NCI-H510A (cell line): ENCODE measurements around the gene E2F7.
A peak's percentile ranks its signal among the peaks of the same experiment; 100 is the strongest.
"Not testable (repeated sequence)": the region's sequence is repeated elsewhere in the genome, so short reads cannot be mapped to it uniquely, and the experiment has no call there.

Experiments used
- DNase-seq: peaks from one replicate; lab custom pipeline; 2025; lab: John Stamatoyannopoulos, UW

Gene E2F7, protein sequence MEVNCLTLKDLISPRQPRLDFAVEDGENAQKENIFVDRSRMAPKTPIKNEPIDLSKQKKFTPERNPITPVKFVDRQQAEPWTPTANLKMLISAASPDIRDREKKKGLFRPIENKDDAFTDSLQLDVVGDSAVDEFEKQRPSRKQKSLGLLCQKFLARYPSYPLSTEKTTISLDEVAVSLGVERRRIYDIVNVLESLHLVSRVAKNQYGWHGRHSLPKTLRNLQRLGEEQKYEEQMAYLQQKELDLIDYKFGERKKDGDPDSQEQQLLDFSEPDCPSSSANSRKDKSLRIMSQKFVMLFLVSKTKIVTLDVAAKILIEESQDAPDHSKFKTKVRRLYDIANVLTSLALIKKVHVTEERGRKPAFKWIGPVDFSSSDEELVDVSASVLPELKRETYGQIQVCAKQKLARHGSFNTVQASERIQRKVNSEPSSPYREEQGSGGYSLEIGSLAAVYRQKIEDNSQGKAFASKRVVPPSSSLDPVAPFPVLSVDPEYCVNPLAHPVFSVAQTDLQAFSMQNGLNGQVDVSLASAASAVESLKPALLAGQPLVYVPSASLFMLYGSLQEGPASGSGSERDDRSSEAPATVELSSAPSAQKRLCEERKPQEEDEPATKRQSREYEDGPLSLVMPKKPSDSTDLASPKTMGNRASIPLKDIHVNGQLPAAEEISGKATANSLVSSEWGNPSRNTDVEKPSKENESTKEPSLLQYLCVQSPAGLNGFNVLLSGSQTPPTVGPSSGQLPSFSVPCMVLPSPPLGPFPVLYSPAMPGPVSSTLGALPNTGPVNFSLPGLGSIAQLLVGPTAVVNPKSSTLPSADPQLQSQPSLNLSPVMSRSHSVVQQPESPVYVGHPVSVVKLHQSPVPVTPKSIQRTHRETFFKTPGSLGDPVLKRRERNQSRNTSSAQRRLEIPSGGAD

DNA sequence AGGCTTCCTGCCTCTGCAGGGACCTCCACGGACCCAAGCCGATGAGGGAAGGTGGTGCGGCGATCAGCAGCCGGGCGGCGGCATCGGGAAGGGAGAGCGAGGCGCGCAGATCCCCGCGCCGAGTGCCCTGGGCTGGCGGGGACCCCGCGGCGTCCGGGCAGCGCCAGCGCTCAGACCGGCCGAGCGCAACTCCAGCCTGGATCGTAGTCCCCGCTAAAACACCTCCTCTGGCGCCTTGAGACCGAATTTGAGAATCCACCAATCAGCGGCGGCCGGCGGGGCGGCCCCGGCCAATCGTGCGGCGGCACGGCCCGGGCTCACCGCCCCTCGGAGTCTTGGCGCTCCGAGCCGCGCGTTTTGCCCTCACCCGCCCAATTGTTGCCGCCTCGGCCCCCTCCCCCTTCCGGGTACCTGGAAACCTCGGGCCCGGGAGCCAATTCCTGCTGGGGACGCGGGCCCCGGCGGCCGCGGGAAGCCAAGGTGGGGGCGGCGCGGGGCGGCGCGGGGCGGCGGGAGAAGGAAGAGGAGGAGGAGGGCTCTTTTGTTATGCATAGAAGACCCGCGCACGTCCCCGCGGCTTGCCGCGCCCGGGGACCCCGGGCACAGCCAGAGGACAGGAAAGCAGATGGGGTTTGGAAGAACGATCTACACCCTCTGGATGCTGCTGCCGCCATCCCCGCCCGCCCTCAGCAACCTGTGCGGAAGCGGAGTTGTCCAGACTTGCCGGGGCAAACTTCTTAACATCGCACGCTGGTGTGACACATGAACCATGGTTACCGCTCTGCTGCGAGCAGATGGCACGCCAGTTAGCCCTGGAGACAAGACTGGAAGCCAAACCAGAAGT lies at the start of gene E2F7:
E2F7 (minus strand) TSS at position 209 of the 844 bp plus-strand sequence. CDS start 934 bp downstream, outside the sequence.
- DNase-seq = peak; percentile 98

- DNase-seq = no peak
Measured at GRCh38 chr12:77113971-77114370, 48.6 kb upstream of the E2F7 start.

DNA sequence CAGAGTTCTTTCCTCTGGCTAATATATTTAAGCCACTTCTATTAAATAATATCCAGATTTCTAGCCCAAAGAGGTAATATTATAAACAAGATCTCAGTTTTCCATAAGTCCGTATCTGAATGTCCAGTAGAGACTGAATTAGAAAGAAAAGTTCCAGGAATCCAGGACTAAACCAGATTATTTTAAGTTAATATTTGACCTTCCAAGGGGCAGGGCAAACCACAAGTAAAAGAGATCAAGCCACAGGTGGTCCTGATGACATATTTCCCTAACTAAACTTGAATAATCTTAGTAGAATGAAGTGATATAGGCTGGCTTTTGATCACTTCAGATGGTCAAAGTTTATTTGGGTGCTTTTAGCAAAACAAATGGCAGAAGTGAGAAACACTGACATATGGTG lies 43.3 kb upstream of the E2F7 start:
- DNase-seq = no peak

- DNase-seq = no peak
Measured at GRCh38 chr12:77107121-77107520, 41.8 kb upstream of the E2F7 start.

DNA sequence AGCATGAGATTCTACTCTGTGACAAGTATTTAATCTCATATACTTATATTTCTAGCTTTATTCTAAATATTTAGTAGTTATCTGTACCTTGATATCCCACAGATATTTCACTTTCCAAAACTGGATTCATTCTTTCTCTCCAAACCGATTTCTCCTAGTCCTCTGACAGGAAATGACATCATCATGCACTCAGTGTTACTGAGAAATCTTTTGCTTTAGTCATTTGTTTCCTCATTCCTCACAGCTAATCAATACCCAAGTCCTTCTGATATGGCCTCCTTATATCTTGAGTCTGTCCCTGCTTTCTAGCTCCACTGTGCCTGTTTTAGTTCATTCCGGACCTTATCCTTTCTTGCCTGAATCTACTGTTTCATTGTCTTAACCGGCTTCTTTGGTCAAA lies 39.4 kb upstream of the E2F7 start:
- no peak for DNase-seq

- DNase-seq = no peak
Measured at GRCh38 chr12:77104286-77104685, 38.9 kb upstream of the E2F7 start.

- no peak for DNase-seq
Measured at GRCh38 chr12:77102691-77103090, 37.3 kb upstream of the E2F7 start.

DNA sequence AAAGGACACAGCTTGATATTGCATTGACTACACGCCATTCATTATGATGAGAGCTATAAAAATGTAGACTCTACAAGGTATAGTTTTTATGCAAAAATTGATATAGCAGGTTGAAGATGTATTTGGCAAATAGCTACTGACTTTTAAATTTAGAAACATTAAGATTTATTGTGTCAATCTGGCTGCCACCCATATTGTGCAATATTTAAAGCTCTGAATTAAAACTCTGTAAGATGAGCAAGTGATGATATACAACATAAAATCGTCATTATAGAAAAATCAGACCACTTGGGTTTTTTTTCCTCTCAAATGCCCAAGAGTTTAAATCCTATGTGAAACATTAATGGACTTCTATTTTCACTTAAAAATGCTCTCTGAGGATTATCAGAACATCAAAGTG lies 36.8 kb upstream of the E2F7 start:
- no peak for DNase-seq

DNA sequence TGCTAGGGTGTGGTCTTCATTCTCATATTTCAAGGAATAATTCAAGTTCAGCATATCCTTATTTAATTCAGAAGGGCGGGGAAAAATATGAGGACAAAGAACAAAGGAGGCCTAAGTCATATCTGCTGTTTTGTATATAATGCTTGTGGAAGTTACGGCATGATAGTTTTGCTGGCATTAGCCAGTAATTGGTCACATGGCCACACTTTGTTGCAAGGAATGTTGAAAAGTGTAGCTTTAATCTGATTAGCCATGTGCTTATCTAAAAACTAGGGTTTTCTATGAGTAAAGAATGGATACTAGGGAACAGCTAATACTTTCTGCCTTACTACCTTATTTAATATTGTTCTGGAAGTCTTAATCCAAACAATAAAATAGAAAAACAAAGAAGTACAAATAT lies 34.4 kb upstream of the E2F7 start:
- DNase-seq = no peak

DNA sequence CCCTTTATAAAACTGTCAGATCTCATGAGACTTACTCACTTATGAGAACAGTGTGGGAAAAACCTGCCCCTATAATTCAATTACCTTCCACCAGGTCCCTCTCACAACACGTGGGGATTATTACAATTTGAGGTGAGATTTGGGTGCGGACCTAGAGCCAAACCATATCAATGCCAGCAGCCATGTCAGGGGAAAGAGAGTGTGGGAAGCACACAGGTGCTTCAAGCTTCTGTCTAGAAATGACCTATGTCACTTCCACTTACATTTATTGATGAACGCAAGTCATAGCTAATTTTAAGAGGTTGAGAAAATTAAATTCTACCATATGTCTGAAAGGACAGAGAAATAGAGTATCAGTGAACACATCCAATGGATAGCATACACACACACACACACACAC lies 32.5 kb upstream of the E2F7 start:
- no peak for DNase-seq

- DNase-seq = not testable (repeated sequence)
Measured at GRCh38 chr12:77092227-77092626, 26.9 kb upstream of the E2F7 start.

GRCh38 chr12:77089686-77090220 lies 24.4 kb upstream of the E2F7 start:
- no peak for DNase-seq

GRCh38 chr12:77087427-77087826 lies 22.1 kb upstream of the E2F7 start:
- no peak for DNase-seq

GRCh38 chr12:77082021-77082420 lies 16.7 kb upstream of the E2F7 start:
- DNase-seq = no peak

GRCh38 chr12:77079631-77080030 lies 14.3 kb upstream of the E2F7 start:
- DNase-seq = no peak

DNA sequence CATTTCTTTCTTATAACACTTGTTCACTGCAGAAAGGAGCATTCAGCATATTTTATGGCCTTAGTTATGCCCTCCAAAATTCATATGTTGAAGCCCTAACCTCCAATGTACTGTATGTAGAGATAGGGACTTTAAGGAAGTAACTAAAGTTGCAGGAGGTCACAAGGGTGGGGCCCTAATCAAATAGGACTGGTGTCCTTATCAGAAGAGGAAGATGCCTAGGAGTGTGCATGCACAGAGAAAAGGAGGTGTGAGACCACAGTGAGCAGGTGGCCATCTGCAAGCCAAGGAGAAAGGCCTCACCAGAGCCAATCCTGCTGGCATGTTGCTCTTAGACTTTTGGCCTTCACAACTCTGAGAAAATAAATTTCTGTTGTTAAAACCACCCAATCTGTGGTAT lies 12.9 kb upstream of the E2F7 start:
- DNase-seq = no peak

GRCh38 chr12:77076886-77077285 lies 11.5 kb upstream of the E2F7 start:
- no peak for DNase-seq

DNA sequence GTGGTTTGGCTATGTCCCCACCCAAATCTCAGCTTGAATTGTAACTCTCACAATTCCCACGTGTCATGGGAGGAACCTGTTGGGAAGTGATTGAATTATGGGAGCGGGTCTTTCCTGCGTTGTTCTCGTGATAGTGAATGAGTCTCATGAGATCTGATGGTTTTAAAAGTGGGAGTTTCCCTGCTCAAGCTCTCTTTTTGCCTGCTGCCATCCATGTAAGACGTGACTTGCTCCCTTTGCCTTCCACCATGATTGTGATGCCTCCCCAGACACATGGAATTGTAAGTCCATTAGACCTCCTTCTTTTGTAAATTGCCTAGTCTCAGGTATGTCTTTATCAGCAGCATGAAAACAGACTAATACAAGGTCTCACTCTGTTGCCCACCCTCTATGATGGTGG lies 8.5 kb upstream of the E2F7 start:
- not testable (repeated sequence) for DNase-seq

- DNase-seq = no peak
Measured at GRCh38 chr12:77072833-77073495, 7.6 kb upstream of the E2F7 start.

GRCh38 chr12:77070800-77071449 lies 5.6 kb upstream of the E2F7 start:
- DNase-seq = no peak

- DNase-seq = no peak
Measured at GRCh38 chr12:77070382-77070781, 5.0 kb upstream of the E2F7 start.
